Measurements from ENCODE around the gene SYVN1.
A peak's percentile ranks its signal among the peaks of the same experiment; 100 is the strongest.

The SYVN1 gene

GRCh38 chr11:65084598-65085375 is 49.5 kb downstream of the SYVN1 start:
- DNase-seq, result no peak

- peak; percentile 94 for DNase-seq
These were observed 50.3 kb downstream of the SYVN1 start, which contains the start of the genes CDCA5 and ZFPL1 for GRCh38 chr11:65083834-65084597. CDCA5 (minus strand) TSS chr11:65084040; CDS start chr11:65083978, 62 bp downstream. ZFPL1 (plus strand) TSS chr11:65084222; CDS start chr11:65084699, 477 bp downstream.

GRCh38 chr11:65083134-65083833 is 51.0 kb downstream of the SYVN1 start:
- DNase-seq, result no peak

- DNase-seq, result no peak
These were observed 55.5 kb downstream of the SYVN1 start for GRCh38 chr11:65078786-65079342.

GRCh38 chr11:65078151-65078550 is 56.2 kb downstream of the SYVN1 start:
- peak; percentile 62 for DNase-seq

- no peak for DNase-seq
These were observed 56.9 kb downstream of the SYVN1 start for GRCh38 chr11:65077451-65077850.
